Measurements from ENCODE around the gene PTHLH. TPM values are rescaled to one million over a fixed set of nuclear protein-coding genes. Genes with fewer than 3 reads are reported as not detected.

The PTHLH gene
- total RNA-seq, 3 donors from 2014 or later: 2.4 to 7.5 (median 2.9) TPM

DNA sequence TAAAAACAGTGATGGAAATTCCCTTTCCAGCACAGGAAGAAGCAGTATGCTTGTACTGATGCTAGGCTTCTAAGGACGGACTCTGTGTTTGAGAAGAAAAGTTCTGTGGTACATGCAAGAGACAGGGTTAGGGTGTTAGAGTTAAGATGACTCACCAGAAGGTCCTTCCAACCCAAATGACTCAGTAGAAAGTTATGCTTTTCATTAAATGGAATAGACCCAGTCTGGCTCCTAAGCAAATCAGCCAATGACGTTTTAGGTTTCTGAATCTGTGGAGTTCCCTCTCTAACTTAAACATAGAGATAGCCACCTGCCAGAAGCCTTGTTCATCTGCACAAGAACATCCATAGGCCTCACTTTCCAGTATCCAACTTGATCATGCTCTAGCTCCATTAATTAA, 5.7 kb downstream of the PTHLH start:
- no peaks in the 10 kb centered on the region for H3K4me1 ChIP-seq
- H3K27me3 ChIP-seq: no peaks in the 10 kb centered on the region
- DNase-seq (ENCODE audit: low spot score in 2 of 2): no peak
- intact Hi-C loops (cut with DNase I; ENCODE audit: low total_unique reads): no loop called here
- no peak overlapping the region for H3K4me3 ChIP-seq
- no peaks in the 10 kb centered on the region for H3K9me3 ChIP-seq
- peak overlapping the region in 1 of 2 donors; percentile 9 for H3K27ac ChIP-seq
- H3K36me3 ChIP-seq: no peaks in the 10 kb centered on the region
- TF ChIP-seq, protein P1, sequence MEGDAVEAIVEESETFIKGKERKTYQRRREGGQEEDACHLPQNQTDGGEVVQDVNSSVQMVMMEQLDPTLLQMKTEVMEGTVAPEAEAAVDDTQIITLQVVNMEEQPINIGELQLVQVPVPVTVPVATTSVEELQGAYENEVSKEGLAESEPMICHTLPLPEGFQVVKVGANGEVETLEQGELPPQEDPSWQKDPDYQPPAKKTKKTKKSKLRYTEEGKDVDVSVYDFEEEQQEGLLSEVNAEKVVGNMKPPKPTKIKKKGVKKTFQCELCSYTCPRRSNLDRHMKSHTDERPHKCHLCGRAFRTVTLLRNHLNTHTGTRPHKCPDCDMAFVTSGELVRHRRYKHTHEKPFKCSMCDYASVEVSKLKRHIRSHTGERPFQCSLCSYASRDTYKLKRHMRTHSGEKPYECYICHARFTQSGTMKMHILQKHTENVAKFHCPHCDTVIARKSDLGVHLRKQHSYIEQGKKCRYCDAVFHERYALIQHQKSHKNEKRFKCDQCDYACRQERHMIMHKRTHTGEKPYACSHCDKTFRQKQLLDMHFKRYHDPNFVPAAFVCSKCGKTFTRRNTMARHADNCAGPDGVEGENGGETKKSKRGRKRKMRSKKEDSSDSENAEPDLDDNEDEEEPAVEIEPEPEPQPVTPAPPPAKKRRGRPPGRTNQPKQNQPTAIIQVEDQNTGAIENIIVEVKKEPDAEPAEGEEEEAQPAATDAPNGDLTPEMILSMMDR (IDR thresholded peaks at IDR 0.05): no peak
- TF ChIP-seq POLR2AphosphoS5 (IDR thresholded peaks at IDR 0.05) (no peak), POLR2A (IDR thresholded peaks at IDR 0.05) (no peak)

DNA sequence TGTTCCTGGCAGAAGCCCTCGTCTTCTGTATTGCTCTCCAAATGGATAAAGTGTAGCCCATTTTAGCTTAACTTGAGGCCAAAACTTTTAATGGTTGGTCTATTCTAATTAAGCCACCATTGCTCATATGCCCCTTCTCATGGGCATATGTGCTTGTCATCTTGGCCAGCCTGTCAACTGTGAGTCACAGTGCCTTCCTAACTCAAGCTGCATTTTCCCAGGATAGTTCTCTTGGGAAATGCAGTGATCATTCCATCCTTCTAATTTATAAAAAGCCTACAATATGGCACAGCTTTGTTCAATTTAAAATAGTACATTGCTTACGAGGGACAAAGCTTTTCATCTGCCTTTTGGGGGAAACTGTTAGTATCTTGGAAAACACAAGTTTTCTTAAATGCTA, 6.6 kb downstream of the PTHLH start:
- TF ChIP-seq, protein P1 (IDR thresholded peaks at IDR 0.05): no peak
- TF ChIP-seq POLR2AphosphoS5 (IDR thresholded peaks at IDR 0.05): no peak
- no peak for TF ChIP-seq POLR2A (IDR thresholded peaks at IDR 0.05)
- no peak for DNase-seq (ENCODE audit: low spot score in 2 of 2)
- Histone ChIP-seq H3K9me3 (no peaks in the 10 kb centered on the region), H3K27ac (no peak overlapping the region), H3K4me1 (no peaks in the 10 kb centered on the region), H3K4me3 (no peak overlapping the region), H3K27me3 (no peaks in the 10 kb centered on the region), H3K36me3 (no peaks in the 10 kb centered on the region)
- intact Hi-C loops (cut with DNase I; ENCODE audit: low total_unique reads): no loop called here

DNA sequence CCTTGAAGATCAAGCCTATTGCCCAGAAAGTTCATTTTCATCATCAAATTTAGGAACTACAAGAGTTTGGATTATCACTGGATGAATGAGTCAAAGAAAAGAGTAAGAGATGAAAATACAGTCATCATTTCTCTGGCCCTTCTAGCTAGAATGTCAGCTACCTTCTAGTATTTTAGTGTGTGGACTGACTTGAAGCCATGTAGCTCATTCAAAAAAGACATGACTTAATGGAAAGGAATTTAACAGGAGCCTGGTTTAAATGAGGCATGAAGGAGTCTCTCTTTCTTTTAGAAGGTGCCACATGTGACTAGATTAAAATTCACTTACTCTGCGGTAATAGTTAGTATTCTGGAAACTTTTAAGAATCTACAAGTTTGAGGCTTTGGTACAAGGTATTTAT, 7.1 kb downstream of the PTHLH start:
- Histone ChIP-seq H3K4me1 (no peaks in the 10 kb centered on the region), H3K4me3 (no peak overlapping the region), H3K27me3 (no peaks in the 10 kb centered on the region), H3K9me3 (no peaks in the 10 kb centered on the region), H3K27ac (peak overlapping the region in 1 of 2 donors; percentile 2), H3K36me3 (no peaks in the 10 kb centered on the region)
- no peak for DNase-seq (ENCODE audit: low spot score in 2 of 2)
- TF ChIP-seq, protein P1 (IDR thresholded peaks at IDR 0.05): no peak
- TF ChIP-seq POLR2AphosphoS5 (IDR thresholded peaks at IDR 0.05): no peak
- no peak for TF ChIP-seq POLR2A (IDR thresholded peaks at IDR 0.05)
- intact Hi-C loops (cut with DNase I; ENCODE audit: low total_unique reads): no loop called here

DNA sequence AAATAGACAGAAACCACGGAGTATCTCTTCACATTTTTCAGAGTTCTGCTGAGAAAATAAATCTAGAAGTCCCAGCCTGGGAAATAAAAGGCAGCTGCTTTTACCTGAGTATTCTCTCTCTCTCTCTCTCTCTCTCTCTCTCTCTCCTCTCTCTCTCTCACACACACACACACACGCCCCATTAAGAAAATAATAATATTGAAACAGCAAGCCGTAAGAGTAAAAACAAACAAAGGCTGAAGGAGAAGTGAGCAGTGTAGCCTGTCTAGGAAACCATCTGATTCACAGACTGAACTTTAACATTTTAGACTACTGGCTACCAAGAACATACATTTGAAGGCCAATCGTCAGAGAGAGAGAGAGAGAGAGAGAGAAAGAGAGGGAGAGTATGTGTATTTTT, 8.4 kb downstream of the PTHLH start:
- H3K4me3 ChIP-seq: no peak overlapping the region
- no peaks in the 10 kb centered on the region for H3K27me3 ChIP-seq
- DNase-seq (ENCODE audit: low spot score in 2 of 2): no peak
- no peaks in the 10 kb centered on the region for H3K4me1 ChIP-seq
- no peaks in the 10 kb centered on the region for H3K9me3 ChIP-seq
- intact Hi-C loops (cut with DNase I; ENCODE audit: low total_unique reads): no loop called here
- TF ChIP-seq POLR2A (IDR thresholded peaks at IDR 0.05): no peak
- TF ChIP-seq, protein P1 (IDR thresholded peaks at IDR 0.05): no peak
- no peak for TF ChIP-seq POLR2AphosphoS5 (IDR thresholded peaks at IDR 0.05)
- no peaks in the 10 kb centered on the region for H3K36me3 ChIP-seq
- H3K27ac ChIP-seq: no peak overlapping the region

DNA sequence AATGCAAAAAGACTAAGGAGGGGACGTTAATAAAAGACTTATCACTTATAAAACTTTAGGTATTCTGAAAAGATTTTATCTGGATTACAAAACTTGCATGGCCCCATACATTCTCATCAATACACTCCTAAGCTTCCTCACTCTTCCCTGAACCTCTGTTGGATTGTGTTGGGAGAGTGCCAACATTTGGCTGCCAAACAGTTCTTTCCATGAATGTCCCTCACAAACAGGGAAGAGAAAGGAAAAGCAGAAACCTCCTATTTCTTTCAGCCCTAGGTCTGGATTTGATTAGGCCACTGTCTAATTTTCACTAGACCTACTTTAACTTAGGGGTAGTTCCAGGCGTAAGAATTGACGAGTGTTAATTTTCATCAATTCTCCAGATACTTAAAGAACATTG, 11.7 kb downstream of the PTHLH start:
- TF ChIP-seq POLR2AphosphoS5 (IDR thresholded peaks at IDR 0.05) (no peak), POLR2A (IDR thresholded peaks at IDR 0.05) (no peak)
- TF ChIP-seq, protein P1 (IDR thresholded peaks at IDR 0.05): no peak
- Histone ChIP-seq H3K27me3 (no peaks in the 10 kb centered on the region), H3K4me1 (no peaks in the 10 kb centered on the region), H3K36me3 (no peaks in the 10 kb centered on the region), H3K9me3 (no peaks in the 10 kb centered on the region), H3K27ac (no peak overlapping the region), H3K4me3 (no peak overlapping the region)
- DNase-seq (ENCODE audit: low spot score in 2 of 2): no peak
- intact Hi-C loops (cut with DNase I; ENCODE audit: low total_unique reads): no loop called here
